HG03064 (cell line): ENCODE measurements around the gene SFRP2.

Experiments
- ATAC-seq: cut with Tn5 transposase; IDR thresholded peaks from one replicate; pipeline ENCODE4 v1.9.1; 2021; ENCODE audit warnings: low read depth; ENCODE audit not compliant: unreplicated experiment

Gene SFRP2

GRCh38 chr4:153733751-153734448 lies 55.0 kb downstream of the SFRP2 start:
- ATAC-seq, result peak; percentile 77

GRCh38 chr4:153731239-153731638 lies 57.6 kb downstream of the SFRP2 start:
- ATAC-seq, result no peak
